Measurements from ENCODE around the gene G6PC3. TPM values are rescaled to one million over a fixed set of nuclear protein-coding genes. Genes with fewer than 3 reads are reported as not detected.

G6PC3 gene
- total RNA-seq, 1 experiment from 2014 or later = 84.1 TPM

DNA sequence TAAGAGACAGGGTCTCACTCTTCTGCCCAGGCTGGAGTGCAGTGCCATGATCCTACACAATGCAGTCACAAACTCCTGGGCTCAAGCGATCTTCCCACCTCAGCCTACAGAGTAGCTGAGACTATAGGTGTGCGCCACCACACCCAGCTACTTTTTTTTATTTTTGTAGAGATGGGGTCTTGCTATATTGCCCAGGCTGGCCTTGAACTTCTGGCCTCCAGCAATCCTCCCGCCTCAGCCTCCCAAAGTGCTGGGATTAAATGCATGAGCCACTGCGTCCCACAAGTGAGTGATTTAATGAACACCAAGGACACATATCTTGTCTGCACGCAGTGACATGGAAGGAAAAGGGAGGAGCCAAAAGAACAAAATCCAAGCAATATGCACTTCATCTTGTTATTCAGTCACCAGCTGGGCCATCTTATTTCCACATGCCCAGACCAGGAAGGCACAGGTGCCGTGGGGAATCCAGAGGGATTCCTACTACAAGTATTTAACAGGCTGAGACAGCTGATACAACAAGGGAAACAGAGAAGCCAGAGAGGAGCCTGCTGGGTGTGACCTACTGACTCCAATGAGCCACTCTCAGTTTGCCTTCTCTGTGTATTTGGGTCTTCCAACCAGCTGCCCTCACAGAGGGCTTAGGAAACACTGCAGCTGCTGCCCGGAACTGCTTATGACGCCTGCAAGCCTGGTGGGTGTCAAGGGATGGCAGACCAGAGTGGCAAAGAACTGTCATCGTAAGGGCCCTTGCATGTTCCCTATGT, 21.1 kb upstream of the G6PC3 start:
- no peak for DNase-seq (ENCODE audit: low read depth, low spot score)
- in situ Hi-C loops (cut with HindIII; ENCODE audit: low pct_unique_long_range_greater_than_20kb, low sequenced_read_pairs) = no loop called here

DNA sequence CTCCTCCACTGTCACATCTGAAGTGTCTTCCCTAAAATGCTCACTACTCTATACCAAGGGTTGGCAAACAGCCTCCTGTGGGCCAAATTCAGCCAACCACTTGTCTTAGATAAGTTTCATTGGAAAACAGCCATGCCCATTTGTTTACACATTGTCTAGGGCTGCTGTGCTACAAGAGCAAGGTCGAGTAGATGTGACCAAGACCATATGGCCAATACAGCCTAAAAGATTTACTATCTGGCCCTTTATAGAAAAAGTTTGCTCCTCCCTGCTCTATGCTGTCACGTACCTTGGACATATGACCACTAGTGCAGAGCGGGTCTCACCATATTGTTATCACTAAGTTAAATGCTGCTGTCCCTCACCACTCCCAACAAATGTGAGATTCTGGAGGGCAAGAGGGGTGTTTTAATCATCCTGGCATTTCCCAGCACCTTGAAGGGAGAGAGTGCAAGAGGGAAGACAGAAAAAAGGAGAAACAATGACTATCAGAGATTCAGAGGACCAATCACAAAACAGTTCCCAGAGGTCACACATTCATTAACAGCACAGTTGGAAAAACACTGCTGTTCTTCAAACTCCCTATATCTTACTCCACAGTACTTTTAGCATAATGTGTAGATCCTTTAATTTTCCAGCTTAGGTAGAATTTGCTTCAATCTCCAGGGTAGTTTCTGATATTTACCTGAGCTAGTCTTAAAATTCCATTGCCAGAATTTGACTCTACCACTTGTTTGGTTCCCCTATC, 17.2 kb upstream of the G6PC3 start:
- DNase-seq (ENCODE audit: low read depth, low spot score) = no peak
- in situ Hi-C loops (cut with HindIII; ENCODE audit: low pct_unique_long_range_greater_than_20kb, low sequenced_read_pairs) = no loop called here

DNA sequence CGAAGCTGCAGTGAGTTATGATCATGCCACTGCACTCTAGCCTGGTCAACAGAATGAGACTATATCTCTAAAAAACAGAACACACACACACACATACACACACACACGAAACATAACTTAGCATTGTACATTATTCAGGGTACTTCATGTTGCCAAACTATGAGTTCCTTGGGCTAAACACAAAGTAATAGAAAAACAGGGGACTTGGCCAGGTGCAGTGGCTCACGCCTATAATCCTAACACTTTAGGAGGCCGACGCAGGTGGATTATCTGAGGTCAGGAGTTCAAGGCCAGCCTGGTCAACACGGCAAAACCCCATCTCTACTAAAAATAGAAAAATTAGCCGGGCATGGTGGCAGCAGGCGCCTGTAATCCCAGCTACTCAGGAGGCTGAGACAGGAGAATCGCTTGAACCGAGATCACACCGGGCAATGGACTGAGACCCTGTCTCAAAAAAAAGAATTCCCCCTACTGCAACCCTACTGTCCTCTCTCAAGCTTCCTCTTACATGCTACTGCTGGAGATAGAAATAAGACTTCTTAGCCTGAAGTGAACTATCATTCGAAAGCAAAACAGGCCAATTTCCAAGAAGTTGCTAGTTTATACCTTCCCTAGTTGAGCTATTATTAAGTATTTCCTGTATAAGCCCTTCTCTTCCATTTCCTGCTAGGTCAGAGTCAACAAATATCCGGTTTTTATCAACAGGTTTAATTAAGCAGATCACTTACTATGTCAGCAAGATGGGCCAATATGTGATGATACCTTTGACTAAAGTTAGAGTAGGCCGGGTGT, 11.2 kb upstream of the G6PC3 start:
- DNase-seq (ENCODE audit: low read depth, low spot score) = no peak
- in situ Hi-C loops (cut with HindIII; ENCODE audit: low pct_unique_long_range_greater_than_20kb, low sequenced_read_pairs) = no loop called here

DNA sequence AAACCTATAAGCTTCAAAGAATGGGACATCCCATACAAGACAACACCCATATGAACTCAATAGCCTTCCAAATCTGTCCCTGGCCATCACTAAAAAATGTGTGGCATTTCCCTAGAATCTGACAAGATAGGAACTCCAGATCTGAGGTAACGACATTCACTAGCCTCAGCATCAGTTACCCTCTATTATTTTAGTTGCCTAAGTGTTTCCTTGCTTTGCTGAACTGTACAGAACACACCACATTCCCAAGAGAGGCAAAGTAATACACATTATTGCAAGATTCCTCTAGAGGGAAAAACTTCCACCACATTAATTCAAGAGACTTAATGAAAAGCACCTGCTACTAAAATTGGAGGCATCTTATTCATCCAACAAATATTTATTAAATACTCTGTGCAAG, 9.1 kb upstream of the G6PC3 start:
- no peak for DNase-seq (ENCODE audit: low read depth, low spot score)
- in situ Hi-C loops (cut with HindIII; ENCODE audit: low pct_unique_long_range_greater_than_20kb, low sequenced_read_pairs) = no loop called here

DNA sequence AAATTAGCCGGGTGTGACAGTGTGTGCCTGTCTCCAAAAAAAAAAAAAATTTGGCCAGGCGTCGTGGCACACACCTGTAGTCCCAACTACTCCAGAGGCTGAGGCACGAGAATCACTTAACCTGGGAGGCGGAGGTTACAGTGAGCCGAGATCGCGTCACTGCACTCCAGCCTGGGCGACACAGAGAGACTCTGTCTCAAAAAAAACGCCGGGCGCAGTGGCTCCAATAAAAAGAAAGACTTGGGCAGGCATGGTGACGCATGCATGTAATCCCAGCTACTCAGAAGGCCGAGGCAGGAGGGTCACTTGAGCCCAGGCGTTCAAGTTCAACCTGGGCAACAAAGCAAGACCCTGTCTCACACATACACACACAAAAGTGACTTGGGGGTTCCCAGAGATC, 7.7 kb upstream of the G6PC3 start:
- in situ Hi-C loops (cut with HindIII; ENCODE audit: low pct_unique_long_range_greater_than_20kb, low sequenced_read_pairs) = no loop called here
- no peak for DNase-seq (ENCODE audit: low read depth, low spot score)

DNA sequence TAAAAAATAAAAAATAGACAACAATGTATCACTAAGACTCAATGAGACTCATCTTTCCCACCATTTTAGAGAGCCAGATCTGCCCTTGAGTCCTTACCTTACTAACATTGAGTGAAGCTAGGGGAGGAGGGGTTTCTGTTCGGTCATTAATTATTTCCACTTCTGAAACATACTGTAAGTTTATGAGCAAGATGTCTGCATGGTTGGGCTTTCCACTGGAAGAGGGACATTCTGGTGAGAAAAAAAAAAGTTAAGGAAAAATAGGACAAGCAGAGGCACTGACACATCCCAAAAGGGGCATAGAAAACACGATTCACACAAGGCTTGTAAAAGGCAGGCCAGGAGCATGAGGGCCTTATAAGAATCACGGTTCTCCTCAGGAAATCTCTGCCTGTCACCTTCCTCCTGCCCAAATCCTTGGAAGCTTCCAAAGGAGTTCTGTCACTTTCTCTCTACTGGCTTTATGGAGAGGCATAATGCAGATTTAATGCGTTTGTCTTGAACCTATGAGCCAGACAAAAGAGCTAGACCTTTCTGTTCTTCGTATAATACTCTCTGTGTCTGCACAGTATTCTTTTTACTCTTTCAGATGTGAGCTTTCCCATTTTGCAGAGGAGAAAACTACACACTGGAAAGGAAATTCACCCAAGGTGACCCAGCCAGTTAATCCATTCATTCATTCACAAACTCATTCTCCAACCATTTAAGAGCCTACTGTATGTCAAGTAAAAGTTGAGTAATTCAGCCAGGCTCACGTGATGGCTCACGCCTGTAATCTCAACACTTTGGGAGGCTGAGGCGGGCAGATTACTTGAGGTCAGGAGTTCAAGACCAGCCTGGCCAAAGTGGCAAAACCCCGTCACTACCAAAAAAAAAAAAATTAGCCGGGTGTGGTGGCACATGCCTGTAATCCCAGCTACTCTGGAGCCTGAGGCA, 6.6 kb upstream of the G6PC3 start:
- in situ Hi-C loops (cut with HindIII; ENCODE audit: low pct_unique_long_range_greater_than_20kb, low sequenced_read_pairs) = no loop called here
- no peak for DNase-seq (ENCODE audit: low read depth, low spot score)

DNA sequence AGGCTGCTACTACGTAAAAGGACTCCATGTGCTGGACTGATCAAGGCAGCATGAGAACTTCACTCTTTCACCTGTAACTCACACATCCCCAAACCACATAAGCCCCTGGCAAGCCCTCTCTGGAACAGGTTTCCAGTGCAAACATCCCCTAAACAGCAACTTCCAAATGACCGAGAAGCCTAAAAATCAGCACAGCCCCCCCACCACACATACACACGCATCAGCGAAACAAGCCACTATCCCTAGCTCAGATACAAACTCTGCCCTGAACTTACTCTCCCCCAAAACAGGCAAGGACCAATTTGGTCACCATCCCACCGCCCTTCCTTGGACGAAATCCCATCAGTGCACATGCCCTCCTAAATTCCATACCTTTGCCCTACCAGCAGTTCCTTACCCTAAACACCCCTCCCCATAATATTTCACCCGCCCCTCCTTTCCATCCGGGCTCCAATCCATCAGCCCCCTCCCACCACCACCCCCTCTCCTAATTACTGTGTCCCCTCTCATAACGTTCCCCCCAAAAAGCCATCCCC, 4.8 kb upstream of the G6PC3 start:
- peak; percentile 8 for DNase-seq (ENCODE audit: low read depth, low spot score)
- in situ Hi-C loops (cut with HindIII; ENCODE audit: low pct_unique_long_range_greater_than_20kb, low sequenced_read_pairs) = no loop called here

DNA sequence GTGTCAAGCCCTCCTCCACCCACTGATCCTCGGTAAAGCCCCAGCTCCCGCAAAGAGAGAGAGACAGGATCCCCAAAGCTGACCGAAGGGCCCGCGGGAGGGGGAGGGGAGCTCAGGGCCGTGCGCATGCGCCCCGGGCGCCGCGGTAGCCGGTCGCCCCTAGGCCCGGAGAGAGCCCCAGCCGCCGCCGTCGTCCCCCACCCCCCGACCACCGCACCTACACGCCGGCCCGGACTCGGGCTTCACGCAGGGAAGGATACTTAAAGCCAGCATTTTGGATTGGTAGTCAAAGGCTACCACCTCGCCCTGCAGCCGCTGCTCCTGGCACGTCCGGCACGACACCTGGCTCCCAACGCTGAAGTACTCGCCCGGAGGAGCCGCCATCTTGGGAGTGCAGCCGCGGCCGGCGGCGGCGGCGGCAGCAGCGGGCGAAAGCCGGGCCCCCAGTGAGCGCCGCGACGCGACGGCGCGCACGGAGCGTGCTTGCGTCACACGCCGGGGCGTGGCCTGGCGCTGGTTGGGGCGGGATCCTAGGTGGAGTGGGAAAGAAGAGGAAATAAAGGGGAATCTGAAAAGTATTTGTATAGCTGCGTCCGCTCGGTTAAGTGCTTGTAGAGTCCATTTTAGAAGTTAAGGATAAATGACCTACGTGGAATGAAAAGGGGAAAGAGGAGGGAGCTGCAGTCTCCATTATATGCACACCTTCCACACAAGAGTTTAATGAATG, 4.2 kb upstream of the G6PC3 start, which contains the start of gene LSM12:
TSS of gene LSM12 (minus strand) at position 468 of the 727 bp plus-strand sequence. CDS start at position 384, 84 bp downstream.
- in situ Hi-C loops (cut with HindIII; ENCODE audit: low pct_unique_long_range_greater_than_20kb, low sequenced_read_pairs) = no loop called here
- peak; percentile 90 for DNase-seq (ENCODE audit: low read depth, low spot score)

DNA sequence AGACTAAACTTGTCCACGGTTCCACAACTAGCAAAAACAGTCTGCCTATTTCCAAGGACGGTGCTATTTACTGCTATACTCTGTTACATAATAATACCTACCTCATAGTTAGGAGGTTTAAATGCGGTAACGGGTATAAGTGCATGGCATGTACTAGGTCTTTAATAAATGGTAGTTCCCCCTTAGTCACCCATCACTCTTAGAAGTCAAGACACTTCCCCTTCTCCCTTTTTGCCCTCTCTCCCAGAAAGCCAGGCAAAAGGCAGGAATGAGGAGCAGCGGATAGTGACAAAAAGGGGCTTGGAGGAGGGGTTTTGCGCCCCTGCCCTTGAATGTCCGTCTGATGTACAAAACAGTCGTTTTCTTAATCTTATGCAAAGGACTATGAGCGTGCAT, 3.0 kb upstream of the G6PC3 start:
- no peak for DNase-seq (ENCODE audit: low read depth, low spot score)
- in situ Hi-C loops (cut with HindIII; ENCODE audit: low pct_unique_long_range_greater_than_20kb, low sequenced_read_pairs) = no loop called here

DNA sequence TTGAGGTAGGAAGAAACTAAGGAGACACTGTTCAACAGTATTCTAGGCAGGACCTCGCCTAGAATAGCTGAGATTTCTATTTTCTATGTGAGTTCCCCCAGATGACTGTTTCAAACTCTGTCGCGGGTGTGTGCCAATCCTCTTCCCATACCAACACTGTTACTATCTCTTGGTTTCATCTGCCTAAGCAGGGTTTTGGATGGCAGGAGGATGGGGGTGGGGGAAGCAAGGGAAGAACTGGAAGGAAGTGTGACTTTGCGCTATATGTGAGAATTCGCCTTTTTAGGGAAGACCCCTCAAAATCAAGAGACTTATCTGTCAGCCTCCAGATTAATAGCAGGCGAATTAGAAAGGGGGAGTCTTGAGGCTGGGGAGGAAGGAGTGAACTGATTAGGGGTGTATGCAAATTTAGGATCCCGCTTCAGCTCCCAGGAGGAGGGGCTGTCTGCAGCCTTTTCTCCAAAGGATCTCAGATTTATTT, 521 bp upstream of the G6PC3 start:
- DNase-seq (ENCODE audit: low read depth, low spot score) = peak; percentile 60
- in situ Hi-C loops (cut with HindIII; ENCODE audit: low pct_unique_long_range_greater_than_20kb, low sequenced_read_pairs) = no loop called here

DNA sequence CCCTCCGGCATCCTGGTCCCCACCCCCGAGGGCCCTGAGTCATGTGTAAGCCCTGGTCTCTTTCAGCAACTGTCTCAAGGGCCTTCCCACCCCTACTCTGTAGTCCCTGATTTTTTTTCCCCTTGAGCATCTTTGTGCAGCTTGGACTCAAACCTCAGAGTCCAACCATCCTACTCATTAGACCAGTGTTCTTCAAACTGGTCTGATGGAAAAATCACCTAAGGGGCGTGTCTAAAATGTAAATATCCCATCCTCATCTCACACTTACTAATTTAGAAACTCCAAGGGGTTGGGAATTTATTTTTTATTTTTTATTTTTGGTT, 624 bp downstream of the G6PC3 start:
- in situ Hi-C loops (cut with HindIII; ENCODE audit: low pct_unique_long_range_greater_than_20kb, low sequenced_read_pairs) = no loop called here
- DNase-seq (ENCODE audit: low read depth, low spot score) = no peak

DNA sequence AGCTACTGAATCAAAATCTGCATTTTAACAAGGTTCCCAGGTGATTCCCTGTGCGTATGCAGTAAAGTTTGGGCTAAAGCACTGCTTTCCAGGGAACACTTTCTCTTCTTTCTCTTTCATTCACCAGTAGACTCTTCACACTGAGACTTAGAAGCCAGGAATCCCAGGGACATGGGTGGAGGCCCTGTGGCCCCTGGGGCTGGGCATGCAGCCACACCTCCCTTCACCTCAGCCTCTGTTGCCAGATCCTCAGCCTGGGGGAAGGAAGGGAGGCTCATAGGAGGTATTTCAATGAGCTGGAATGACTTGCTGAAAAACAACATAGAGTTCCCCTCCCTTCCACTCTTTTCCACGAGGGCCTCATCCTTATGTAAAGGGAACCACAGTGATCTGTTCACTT, 1.2 kb downstream of the G6PC3 start:
- DNase-seq (ENCODE audit: low read depth, low spot score) = no peak
- in situ Hi-C loops (cut with HindIII; ENCODE audit: low pct_unique_long_range_greater_than_20kb, low sequenced_read_pairs) = no loop called here

DNA sequence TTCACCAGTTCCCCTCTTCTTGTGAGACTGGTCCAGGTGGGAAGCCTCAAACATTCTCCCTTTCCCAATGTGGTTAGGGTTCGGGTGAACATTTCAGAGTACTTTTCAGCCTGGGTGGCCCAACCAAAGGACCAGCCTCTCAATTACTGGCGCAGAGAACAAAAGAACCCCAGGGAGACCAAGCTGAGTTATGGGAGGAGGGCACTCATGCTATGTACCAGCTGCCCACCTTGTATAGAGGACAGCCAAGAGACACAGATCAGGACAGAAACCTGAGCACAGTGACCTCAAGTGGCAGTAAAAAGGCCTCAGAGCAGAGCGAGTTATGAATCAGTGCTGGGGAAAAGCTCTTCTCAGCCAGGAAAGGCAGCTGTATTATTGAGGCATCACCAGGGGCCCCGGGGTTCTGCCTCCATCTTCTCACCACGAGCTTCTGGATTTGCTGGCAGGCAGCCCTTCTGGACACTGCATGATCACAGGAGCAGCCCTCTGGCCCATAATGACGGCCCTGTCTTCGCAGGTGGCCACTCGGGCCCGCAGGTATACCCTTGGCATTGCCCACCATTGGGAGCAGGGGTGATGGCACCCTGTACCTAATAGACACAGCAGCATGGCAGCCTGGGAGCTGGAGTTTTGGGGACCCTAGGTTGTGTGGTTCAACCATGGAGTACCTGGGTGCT, 3.8 kb downstream of the G6PC3 start:
- in situ Hi-C loops (cut with HindIII; ENCODE audit: low pct_unique_long_range_greater_than_20kb, low sequenced_read_pairs) = no loop called here
- DNase-seq (ENCODE audit: low read depth, low spot score) = no peak

DNA sequence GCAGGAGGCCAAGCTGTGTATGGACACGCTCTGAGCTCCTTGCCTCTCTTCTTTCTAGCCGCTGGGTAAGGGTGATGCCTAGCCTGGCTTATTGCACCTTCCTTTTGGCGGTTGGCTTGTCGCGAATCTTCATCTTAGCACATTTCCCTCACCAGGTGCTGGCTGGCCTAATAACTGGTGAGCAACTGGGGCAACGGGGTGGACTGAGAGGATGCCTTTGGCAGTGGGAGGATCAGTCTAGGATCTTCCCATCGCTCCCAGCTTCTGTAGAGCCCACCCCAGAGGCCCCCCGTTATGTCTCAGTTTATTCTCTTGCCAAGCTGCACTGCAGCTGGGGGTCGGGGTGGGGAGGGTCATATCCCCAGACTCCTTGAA, 4.4 kb downstream of the G6PC3 start:
- no peak for DNase-seq (ENCODE audit: low read depth, low spot score)
- in situ Hi-C loops (cut with HindIII; ENCODE audit: low pct_unique_long_range_greater_than_20kb, low sequenced_read_pairs) = no loop called here

DNA sequence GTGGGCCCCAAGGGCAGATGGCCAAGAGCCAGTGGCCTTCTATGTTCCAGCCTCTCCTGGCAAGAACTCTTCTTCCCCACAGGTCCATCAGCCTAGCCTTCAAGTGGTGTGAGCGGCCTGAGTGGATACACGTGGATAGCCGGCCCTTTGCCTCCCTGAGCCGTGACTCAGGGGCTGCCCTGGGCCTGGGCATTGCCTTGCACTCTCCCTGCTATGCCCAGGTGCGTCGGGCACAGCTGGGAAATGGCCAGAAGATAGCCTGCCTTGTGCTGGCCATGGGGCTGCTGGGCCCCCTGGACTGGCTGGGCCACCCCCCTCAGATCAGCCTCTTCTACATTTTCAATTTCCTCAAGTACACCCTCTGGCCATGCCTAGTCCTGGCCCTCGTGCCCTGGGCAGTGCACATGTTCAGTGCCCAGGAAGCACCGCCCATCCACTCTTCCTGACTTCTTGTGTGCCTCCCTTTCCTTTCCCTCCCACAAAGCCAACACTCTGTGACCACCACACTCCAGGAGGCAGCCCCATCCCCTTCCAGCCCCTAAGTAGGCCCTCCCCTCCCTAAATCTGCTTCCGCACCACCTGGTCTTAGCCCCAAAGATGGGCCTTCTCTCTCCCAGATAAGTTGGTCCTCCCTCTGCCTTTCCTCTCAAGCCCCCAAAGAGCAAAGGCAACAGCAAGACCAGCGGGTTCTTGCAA, 5.2 kb downstream of the G6PC3 start:
- in situ Hi-C loops (cut with HindIII; ENCODE audit: low pct_unique_long_range_greater_than_20kb, low sequenced_read_pairs) = no loop called here

More for the DNA sequence above, 5.2 kb downstream of the G6PC3 start:
- no peak for DNase-seq (ENCODE audit: low read depth, low spot score)
